MM.1S (cell line): ENCODE data around the gene SNX25.

Source experiments
- DNase-seq: peaks from one replicate; pipeline ENCODE4 v3.0.0-alpha.2; 2015
- H2AFZ ChIP-seq: fragments of 300-600 bp; sonication (generic); 2 replicates; pipeline ENCODE4 v1.6.0; 2016; ENCODE audit warnings: antibody characterized with exemption, low read length
- H3F3A ChIP-seq: fragments of 300-600 bp; sonication (generic); 2 replicates; pipeline ENCODE4 v1.6.1; 2016; ENCODE audit warnings: mild to moderate bottlenecking, antibody characterized with exemption, low read length, moderate library complexity, mixed read lengths; ENCODE audit not compliant: insufficient read depth
- H3K27ac ChIP-seq: fragments of 300-600 bp; sonication (generic); 2 replicates; pipeline ENCODE4 v1.5.1; 2016; ENCODE audit warnings: mild to moderate bottlenecking, low read length
- H3K27me3 ChIP-seq: fragments of 300-600 bp; sonication (generic); replicated peaks from 2 replicates; pipeline ENCODE4 v1.6.0; 2016; ENCODE audit warnings: low read length; ENCODE audit not compliant: insufficient read depth
- H3K36me3 ChIP-seq: fragments of 300-600 bp; sonication (generic); replicated peaks from 2 replicates; pipeline ENCODE4 v1.6.1; 2016; ENCODE audit warnings: mild to moderate bottlenecking, low read length, mixed read lengths; ENCODE audit not compliant: insufficient read depth
- H3K4me1 ChIP-seq: fragments of 300-600 bp; sonication (generic); 2 replicates; pipeline ENCODE4 v1.6.1; 2016; ENCODE audit warnings: low read length, mixed read lengths
- H3K4me2 ChIP-seq: fragments of 300-600 bp; sonication (generic); 2 replicates; pipeline ENCODE4 v1.6.0; 2016; ENCODE audit warnings: low read depth, low read length
- H3K4me3 ChIP-seq: fragments of 300-600 bp; sonication (generic); 2 replicates; pipeline ENCODE4 v1.5.1; 2016; ENCODE audit warnings: low read length, mixed read lengths
- H3K79me2 ChIP-seq: fragments of 300-600 bp; sonication (generic); 2 replicates; pipeline ENCODE4 v1.6.1; 2016; ENCODE audit warnings: mixed run types, low read length, mixed read lengths
- H3K9ac ChIP-seq: fragments of 300-600 bp; sonication (generic); 2 replicates; pipeline ENCODE4 v1.6.1; 2016; ENCODE audit warnings: low read length, mixed read lengths
- H3K9me2 ChIP-seq: fragments of 300-600 bp; sonication (generic); replicated peaks from 2 replicates; pipeline ENCODE4 v1.6.1; 2016; ENCODE audit warnings: mild to moderate bottlenecking, low read length, mixed read lengths; ENCODE audit not compliant: insufficient read depth
- H3K9me3 ChIP-seq: fragments of 300-600 bp; sonication (generic); replicated peaks from 2 replicates; pipeline ENCODE4 v1.6.1; 2016; ENCODE audit warnings: mild to moderate bottlenecking, low read length, mixed read lengths; ENCODE audit not compliant: insufficient read depth
- H4K20me1 ChIP-seq: fragments of 300-600 bp; sonication (generic); 2 replicates; pipeline ENCODE4 v1.6.1; 2016; ENCODE audit warnings: mild to moderate bottlenecking, low read length, moderate library complexity, mixed read lengths; ENCODE audit not compliant: insufficient read depth
- EZH2 ChIP-seq: fragments of 300-600 bp; sonication (generic); optimal IDR thresholded peaks from 2 replicates; pipeline ENCODE3; 2017; ENCODE audit warnings: low read depth, mild to moderate bottlenecking, antibody characterized with exemption, low read length, mixed read lengths
- EZH2phosphoT487 ChIP-seq: fragments of 300-600 bp; sonication (generic); IDR thresholded peaks from 2 replicates; pipeline ENCODE4 v1.6.1; 2018; ENCODE audit warnings: antibody characterized with exemption, low read length
- TF ChIP-seq, protein P1 (sequence below): fragments of 300-600 bp; sonication (generic); IDR thresholded peaks from 2 replicates; pipeline ENCODE4 v1.5.1; 2016; ENCODE audit warnings: antibody characterized with exemption, low read length, mixed read lengths

The SNX25 gene

DNA sequence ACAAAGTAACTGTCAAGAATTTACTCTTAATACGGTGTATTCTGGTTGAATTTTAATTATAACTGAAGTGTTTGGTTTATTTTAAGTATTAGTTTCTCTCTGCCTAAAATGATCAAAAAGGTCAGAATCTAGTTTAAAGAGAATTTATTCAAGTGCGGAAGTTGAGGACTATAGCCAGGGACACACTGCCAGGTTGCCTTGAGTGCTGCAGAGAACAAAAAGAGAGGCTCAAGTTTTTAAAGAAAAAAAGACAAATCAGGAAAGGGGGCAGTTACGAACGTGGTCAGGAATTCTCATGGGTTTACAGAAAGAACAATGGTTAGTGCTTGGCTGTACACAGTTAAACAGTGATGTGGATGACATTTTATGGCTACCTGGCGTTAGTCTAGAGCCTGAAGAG, 81.3 kb downstream of the SNX25 start:
- H3F3A ChIP-seq: no peaks in the 10 kb centered on the region
- H3K79me2 ChIP-seq: 0 out of 2 replicates have a peak, but pooled peaks cover 5% of the 10 kb centered on the region
- no peak overlapping the region for H3K4me2 ChIP-seq
- H2AFZ ChIP-seq: no peak overlapping the region
- H3K4me1 ChIP-seq: no peaks in the 10 kb centered on the region
- H3K9me3 ChIP-seq: no peaks in the 10 kb centered on the region
- H3K27ac ChIP-seq: no peak overlapping the region
- H3K27me3 ChIP-seq: no peaks in the 10 kb centered on the region
- H3K4me3 ChIP-seq: no peak overlapping the region
- no peaks in the 10 kb centered on the region for H4K20me1 ChIP-seq
- H3K9me2 ChIP-seq: no peaks in the 10 kb centered on the region
- no peak for DNase-seq
- TF ChIP-seq EZH2phosphoT487 (no peak), EZH2 (no peak)
- TF ChIP-seq, protein P1, sequence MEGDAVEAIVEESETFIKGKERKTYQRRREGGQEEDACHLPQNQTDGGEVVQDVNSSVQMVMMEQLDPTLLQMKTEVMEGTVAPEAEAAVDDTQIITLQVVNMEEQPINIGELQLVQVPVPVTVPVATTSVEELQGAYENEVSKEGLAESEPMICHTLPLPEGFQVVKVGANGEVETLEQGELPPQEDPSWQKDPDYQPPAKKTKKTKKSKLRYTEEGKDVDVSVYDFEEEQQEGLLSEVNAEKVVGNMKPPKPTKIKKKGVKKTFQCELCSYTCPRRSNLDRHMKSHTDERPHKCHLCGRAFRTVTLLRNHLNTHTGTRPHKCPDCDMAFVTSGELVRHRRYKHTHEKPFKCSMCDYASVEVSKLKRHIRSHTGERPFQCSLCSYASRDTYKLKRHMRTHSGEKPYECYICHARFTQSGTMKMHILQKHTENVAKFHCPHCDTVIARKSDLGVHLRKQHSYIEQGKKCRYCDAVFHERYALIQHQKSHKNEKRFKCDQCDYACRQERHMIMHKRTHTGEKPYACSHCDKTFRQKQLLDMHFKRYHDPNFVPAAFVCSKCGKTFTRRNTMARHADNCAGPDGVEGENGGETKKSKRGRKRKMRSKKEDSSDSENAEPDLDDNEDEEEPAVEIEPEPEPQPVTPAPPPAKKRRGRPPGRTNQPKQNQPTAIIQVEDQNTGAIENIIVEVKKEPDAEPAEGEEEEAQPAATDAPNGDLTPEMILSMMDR: no peak
- no peak overlapping the region for H3K9ac ChIP-seq
- H3K36me3 ChIP-seq: no peaks in the 10 kb centered on the region; the same call in 1 of the 2 replicates

DNA sequence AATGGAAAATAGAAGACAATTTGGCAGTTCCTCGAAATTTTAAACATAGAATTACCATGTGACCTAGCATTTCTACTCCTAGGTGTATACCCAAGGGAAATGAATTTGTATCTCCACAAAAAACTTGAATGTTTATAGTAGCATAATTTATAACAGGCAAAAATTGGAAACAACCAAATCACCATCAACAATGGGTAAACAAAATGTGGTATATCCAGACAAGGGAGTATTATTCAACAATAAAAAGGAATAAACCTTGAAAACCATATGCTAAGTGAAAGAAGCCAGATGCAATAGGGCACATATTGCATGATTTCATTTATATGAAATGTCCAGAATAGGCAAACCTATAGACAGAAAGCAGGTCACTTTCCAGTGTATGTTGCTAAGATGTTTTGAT, 83.8 kb downstream of the SNX25 start:
- no peaks in the 10 kb centered on the region for H4K20me1 ChIP-seq
- no peaks in the 10 kb centered on the region; the same call in 1 of the 2 replicates for H3K36me3 ChIP-seq
- no peaks in the 10 kb centered on the region for H3K9me2 ChIP-seq
- no peak overlapping the region for H3K9ac ChIP-seq
- DNase-seq: no peak
- no peaks in the 10 kb centered on the region for H3K9me3 ChIP-seq
- no peaks in the 10 kb centered on the region for H3K4me1 ChIP-seq
- peaks cover 4% of the 10 kb centered on the region; the same call in 1 of the 2 replicates for H3K79me2 ChIP-seq
- no peaks in the 10 kb centered on the region for H3F3A ChIP-seq
- H3K27ac ChIP-seq: no peak overlapping the region
- H3K27me3 ChIP-seq: no peaks in the 10 kb centered on the region
- no peak for TF ChIP-seq EZH2
- TF ChIP-seq, protein P1: no peak
- TF ChIP-seq EZH2phosphoT487: no peak
- no peak overlapping the region for H2AFZ ChIP-seq
- H3K4me3 ChIP-seq: no peak overlapping the region
- H3K4me2 ChIP-seq: no peak overlapping the region

DNA sequence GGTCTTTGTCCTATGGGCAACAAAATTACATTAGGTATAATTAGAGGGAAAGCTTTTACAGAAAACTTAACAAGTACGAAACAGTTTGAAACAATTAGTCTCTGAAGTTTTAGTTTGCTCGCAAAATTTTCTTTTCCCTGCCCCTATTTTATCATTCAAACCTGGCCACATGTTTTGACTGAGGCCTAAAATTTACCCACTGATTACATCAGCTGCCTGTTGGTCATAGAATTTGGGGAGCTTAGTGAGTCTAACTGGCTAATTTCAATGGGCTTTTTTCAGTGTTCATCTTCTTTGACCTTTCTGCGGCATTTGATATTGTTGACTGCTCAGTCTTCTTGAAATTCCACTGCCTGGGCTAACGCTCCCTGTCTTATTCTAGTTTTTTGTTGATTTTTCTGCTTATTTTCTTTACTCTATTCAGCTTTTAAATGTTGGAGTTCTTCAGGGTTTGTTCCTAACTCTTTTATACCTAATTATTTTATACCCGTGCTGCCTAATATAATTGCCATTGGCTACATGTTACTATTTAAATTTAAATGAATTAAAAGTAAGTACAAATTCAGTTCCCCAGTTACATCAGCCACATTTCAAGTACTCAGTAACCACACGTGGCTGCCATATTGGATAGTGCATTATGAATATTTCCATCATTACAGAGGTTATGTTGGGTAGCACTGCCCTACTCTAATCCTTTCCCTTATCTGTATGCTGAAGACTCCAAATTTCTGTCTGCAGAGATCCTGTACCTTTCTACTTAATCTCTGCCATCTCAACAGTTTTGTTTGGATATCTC, 87.5 kb downstream of the SNX25 start:
- Histone ChIP-seq H2AFZ (no peak overlapping the region), H3K4me2 (no peak overlapping the region), H3F3A (no peaks in the 10 kb centered on the region), H3K9me3 (no peaks in the 10 kb centered on the region), H3K4me1 (no peaks in the 10 kb centered on the region), H3K9me2 (no peaks in the 10 kb centered on the region), H3K36me3 (no peaks in the 10 kb centered on the region; the same call in 1 of the 2 replicates), H3K27ac (no peak overlapping the region), H3K27me3 (no peaks in the 10 kb centered on the region), H3K4me3 (no peak overlapping the region), H3K79me2 (peaks cover 15% of the 10 kb centered on the region), H4K20me1 (no peaks in the 10 kb centered on the region), H3K9ac (no peak overlapping the region)
- DNase-seq: no peak
- no peak for TF ChIP-seq EZH2
